22Rv1 (cell line): ENCODE measurements around the gene DYRK2.

ENCODE experiments used
- H3K27ac ChIP-seq: fragments of 450-650 bp; 2 replicates; pipeline ENCODE4 v1.5.1; 2017
- CTCF ChIP-seq: fragments of 450-650 bp; IDR thresholded peaks from 2 replicates; pipeline ENCODE4 v1.5.1; 2017; ENCODE audit warnings: mild to moderate bottlenecking
- ZFX ChIP-seq: fragments of 450-650 bp; IDR thresholded peaks from 2 replicates; pipeline ENCODE4 v1.6.1; 2017; ENCODE audit warnings: antibody characterized with exemption, borderline replicate concordance

DYRK2 gene

GRCh38 chr12:67710582-67710981, 62.0 kb downstream of the DYRK2 start:
- peak overlapping the region; percentile 33; the same call in 1 of the 2 replicates for H3K27ac ChIP-seq
- TF ChIP-seq CTCF (no peak), ZFX (no peak)

- TF ChIP-seq ZFX (no peak), CTCF (no peak)
- no peak overlapping the region for H3K27ac ChIP-seq
Measured at GRCh38 chr12:67712011-67712410, 63.5 kb downstream of the DYRK2 start.

GRCh38 chr12:67714648-67715047, 66.1 kb downstream of the DYRK2 start:
- H3K27ac ChIP-seq = peak overlapping the region; percentile 33; the same call in 1 of the 2 replicates
- no peak for TF ChIP-seq ZFX
- no peak for TF ChIP-seq CTCF
